SK-N-SH (cell line): Measurements from ENCODE around the gene DMRT1.

ENCODE experiments used
- CHD2 ChIP-seq: fragments of 150-350 bp; IDR thresholded peaks from 2 replicates; pipeline ENCODE4 v1.6.1; 2018; ENCODE audit warnings: low read length; ENCODE audit not compliant: partially characterized antibody
- CTCF ChIP-seq: fragments of 200-600 bp; sonication (generic); IDR thresholded peaks from 2 replicates; pipeline ENCODE4 v1.6.1; 2017; ENCODE audit warnings: antibody characterized with exemption, mild to moderate bottlenecking, moderate library complexity
- EZH2phosphoT487 ChIP-seq: fragments of 200-600 bp; sonication (generic); IDR thresholded peaks from 2 replicates; pipeline ENCODE4 v1.6.1; 2017; ENCODE audit warnings: low read depth, mixed run types, mild to moderate bottlenecking, antibody characterized with exemption, moderate library complexity, borderline replicate concordance
- MAX ChIP-seq: IDR thresholded peaks from 2 replicates; pipeline ENCODE4 v1.4.0; 2012; ENCODE audit warnings: low read depth
- RAD21 ChIP-seq: IDR thresholded peaks from 2 replicates; pipeline ENCODE4 v1.6.1; 2012; ENCODE audit warnings: mild to moderate bottlenecking, low read length
- RCOR1 ChIP-seq: fragments of 150-350 bp; IDR thresholded peaks from 2 replicates; pipeline ENCODE4 v1.6.1; 2017; ENCODE audit warnings: antibody characterized with exemption, low read length
- RFX5 ChIP-seq: IDR thresholded peaks from 2 replicates; pipeline ENCODE4 v1.6.1; 2012; ENCODE audit warnings: mild to moderate bottlenecking, improper control_type of control experiment, low read length
- TAF1 ChIP-seq: IDR thresholded peaks from 2 replicates; pipeline ENCODE4 v1.6.1; 2012; ENCODE audit warnings: low read depth, mild to moderate bottlenecking, low read length, moderate library complexity, borderline replicate concordance

DNA sequence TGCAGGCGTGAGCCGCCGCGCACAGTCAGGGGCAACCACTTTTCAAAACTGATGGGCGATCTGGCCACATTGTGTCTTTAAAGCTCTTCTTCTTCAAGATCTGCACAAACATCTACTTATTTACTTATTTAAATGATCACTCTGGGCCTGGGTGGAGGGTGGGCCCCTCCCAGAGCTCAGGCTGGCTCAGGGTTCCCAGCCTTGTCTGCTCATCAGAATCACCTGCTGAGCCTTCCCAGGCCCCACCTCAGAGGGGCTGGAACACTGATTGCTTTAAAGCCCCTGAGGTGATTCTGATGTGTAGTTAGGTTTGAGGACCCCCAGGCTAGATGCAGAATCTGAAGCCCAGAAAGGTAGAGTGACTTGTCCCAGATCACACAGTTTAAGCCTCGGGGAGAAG, 45.6 kb upstream of the DMRT1 start:
- TF ChIP-seq CTCF (no peak), MAX (no peak), RAD21 (no peak), EZH2phosphoT487 (no peak), CHD2 (no peak), RFX5 (no peak), RCOR1 (no peak), TAF1 (no peak)
